Activated T-cell treated with anti-CD3 and anti-CD28 coated beads for 24 hours (primary cell): ENCODE results near the gene FOXN4.

ENCODE experiments used
- DNase-seq: peaks from one replicate; pipeline ENCODE4 v3.0.0-alpha.2; 2020; ENCODE audit warnings: low read depth

Gene FOXN4

GRCh38 chr12:109279525-109279924, 29.6 kb downstream of the FOXN4 start:
- DNase-seq: no peak

- no peak for DNase-seq
Measured at GRCh38 chr12:109278912-109279311, 30.2 kb downstream of the FOXN4 start.

- no peak for DNase-seq
Measured at GRCh38 chr12:109277899-109278762, 31.0 kb downstream of the FOXN4 start.

DNA sequence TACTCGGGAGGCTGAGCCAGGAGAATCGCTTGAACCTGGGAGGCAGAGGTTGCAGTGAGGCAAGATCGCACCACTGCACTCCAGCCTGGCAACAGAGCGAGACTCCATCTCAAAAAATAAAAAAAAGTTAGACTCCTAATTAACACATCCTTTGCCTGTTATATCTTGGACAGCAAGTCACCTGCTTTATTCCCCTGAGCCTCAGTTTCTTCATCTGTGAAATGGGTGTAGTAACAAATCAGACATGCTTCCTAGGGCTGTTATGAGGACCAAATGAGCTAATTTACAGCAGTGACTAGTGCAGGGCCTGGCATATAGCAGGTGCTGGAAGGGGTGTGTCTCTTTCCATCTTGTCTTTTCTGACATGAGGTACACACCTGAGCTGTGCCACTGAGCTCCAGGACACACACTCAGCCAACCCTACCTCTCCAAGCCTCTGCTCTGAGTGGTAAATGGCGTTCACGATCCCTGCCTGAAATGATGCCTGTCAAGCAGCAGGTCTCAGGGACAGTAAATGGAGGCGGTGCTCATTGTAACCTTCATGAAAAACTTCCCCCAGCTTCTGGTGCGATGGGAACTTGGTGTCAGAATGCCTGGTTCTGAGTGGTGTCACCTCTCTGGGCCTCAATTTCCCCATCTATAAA, 31.7 kb downstream of the FOXN4 start:
- DNase-seq: no peak

DNA sequence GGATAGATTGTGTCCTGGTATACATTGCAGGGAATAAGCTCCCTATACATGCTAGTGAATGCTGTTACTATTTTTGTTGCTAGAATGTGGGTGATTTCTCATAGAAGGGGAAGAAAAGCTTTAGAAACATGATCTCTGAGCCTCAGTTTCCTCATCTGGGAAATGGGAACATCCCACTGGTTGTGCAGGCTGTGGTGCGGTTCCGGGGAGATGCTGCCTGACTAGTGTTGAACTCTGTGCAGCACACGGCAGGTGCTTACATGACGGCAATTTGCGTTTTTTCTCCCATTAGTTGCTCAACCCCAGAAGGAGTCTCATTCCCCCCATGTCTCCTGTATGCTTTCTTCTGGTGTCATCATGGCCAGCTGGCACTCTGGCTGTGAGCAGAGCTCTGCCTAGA, 32.9 kb downstream of the FOXN4 start:
- DNase-seq: no peak

DNA sequence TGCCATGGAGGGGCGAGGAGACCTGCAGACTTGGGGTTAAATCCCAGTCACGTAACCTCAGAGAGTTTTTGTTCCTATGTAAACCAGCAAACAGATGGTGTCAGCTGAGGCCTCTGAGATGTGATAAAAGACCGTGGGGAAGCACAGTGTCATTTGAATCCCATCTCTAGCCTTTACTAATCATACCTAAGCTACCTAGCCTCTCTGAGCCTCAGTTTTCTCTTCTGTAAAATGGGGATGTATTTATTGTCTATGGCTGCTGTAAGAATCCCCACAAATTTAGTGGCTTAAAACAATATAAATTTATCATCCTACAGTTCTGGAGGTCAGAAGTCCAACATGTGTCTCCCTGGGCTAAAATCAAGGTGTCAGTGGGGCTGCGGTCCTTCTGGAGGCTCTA, 33.9 kb downstream of the FOXN4 start:
- no peak for DNase-seq

DNA sequence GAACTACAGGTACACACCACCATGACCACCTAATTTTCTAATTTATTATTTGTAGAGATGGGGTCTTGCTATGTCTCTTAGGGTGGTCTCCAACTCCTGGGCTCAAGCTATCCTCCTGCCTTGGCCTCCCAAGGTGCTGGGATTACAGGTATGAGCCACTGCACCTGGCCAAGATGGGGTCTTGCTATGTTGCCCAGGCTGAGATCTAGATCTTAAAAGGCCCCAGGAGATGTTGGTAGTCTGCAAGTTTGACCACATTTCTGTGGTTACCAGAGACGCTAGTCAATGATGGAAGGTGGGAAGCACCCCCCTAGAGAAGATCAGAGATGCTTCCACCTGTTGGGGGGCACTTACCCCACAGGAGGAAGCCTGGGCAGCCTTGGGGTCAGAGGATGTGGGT, 34.7 kb downstream of the FOXN4 start:
- DNase-seq: no peak

- no peak for DNase-seq
Measured at GRCh38 chr12:109273354-109273753, 35.7 kb downstream of the FOXN4 start.

GRCh38 chr12:109271418-109271817, 37.7 kb downstream of the FOXN4 start:
- no peak for DNase-seq

- DNase-seq: no peak
Measured at GRCh38 chr12:109270494-109270893, 38.6 kb downstream of the FOXN4 start.

DNA sequence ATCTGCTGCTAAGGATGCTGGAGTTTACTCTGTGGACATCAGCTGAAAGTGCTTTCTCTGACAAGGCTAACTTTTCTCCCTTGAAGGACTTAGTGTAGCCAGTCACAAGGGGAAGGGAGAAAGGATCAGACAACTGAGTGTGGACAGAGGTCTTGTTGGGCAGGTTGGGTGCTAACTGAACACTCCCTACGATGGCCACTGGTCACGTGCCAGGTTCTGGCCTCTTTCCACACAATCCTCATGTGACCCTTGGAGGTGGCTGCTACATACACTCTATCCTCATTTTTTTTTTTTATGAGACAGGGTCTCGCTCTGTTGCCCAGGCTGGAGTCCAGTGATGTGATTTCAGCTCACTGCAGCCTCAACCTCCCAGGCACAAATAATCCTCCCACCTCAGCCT, 39.7 kb downstream of the FOXN4 start:
- DNase-seq: no peak

DNA sequence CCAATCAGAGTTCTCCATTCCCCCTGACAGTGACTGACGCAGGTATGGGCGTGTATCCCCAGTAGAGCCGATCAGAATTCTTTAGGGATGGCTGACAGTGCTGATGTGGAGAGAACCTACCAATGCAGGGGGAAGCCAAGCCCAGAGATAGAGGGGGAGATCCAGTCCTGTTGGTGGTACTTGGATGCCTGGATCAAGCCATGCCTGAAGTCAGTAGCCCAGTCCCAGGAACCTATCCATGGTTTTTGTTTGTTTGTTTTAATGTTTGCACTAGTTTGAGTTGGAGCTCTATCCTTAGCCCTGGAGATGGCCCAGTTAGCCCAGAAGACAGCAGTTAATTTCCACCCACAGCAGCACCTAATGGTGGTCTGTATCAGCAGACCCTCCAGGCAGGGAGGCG, 40.2 kb downstream of the FOXN4 start:
- no peak for DNase-seq

DNA sequence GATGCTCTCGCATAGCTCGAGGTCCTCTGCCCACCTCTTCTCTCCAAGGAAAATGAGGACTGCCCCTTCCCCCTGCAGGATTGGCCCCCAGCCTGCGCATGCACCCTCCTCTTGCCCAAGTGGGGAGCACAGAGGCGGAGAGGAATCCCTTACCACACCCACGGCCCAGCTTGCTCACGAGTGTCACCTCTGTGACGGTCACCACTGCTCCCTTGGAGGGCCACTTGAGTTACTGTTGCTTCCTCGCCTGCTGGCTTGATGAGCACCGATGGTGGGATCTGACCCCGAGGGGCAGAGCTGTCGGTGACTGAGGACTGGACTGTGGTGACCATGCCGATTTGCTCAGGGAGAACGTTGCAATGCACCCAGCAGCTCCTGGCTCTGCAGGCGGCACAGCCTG, 41.7 kb downstream of the FOXN4 start:
- no peak for DNase-seq

DNA sequence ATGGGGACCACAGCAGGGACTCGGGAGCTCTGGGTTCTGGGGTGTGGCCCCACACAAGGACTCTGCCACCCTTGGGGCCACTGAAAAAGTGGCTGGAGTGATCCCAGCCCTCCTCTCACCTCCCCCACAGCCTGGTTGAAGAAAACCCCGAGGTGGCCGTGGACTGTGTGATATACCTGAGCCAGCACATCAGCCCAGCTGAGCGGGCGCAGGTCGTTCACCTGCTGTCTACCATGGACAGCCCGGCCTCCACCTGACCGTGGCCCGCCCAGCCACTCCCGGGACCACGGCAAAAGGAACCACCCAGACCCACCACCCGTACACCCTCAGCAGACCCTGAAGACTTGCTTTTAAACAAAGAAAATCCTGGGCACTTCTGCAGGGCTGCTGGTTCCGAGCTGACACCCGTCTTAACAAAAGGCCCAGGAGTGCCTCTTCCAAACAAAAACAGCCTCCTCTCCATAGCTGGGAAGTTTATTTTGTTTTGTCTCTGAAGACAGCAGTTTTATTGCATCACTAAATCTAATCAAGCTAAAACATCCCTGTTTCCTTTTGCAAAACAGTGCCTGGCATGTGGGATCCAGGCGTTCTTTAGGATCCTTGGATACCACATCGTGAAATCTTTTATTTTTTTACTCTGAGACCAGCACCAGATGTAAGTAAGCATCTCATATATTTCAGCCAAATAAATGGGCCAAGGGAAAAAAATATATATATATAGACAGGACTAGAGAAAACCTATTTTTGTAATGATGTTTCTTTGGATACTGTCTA, 42.8 kb downstream of the FOXN4 start:
- DNase-seq: no peak

- no peak for DNase-seq
Measured at GRCh38 chr12:109264943-109265650, 44.0 kb downstream of the FOXN4 start.

GRCh38 chr12:109264095-109264942, 44.8 kb downstream of the FOXN4 start:
- peak; percentile 8 for DNase-seq

- no peak for DNase-seq
Measured at GRCh38 chr12:109263439-109263838, 45.6 kb downstream of the FOXN4 start.

GRCh38 chr12:109261939-109262338, 47.1 kb downstream of the FOXN4 start:
- DNase-seq: no peak

DNA sequence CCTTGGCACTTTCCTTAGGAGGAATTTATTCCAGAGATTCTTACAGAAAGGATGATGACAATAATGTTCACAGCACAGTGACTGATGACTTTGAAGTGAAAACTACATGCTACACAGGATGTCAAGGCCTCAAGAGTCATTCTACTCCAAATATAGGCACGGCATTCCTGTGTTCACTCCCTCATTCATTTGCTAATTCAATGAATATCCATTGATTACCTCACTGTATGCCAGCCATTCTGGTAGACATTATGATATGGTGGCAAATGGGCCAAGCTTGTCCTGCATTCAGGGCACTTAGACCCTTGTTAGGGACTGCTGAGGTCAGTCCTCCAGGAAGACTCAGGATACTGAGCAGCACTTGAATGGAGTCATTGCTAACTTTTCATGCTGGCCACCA, 48.0 kb downstream of the FOXN4 start:
- no peak for DNase-seq

GRCh38 chr12:109259545-109259895, 49.6 kb downstream of the FOXN4 start:
- no peak for DNase-seq
